ENCODE data around the gene PSMD1. TPM values are rescaled to one million over a fixed set of nuclear protein-coding genes. Genes with fewer than 3 reads are reported as not detected.

The PSMD1 gene
- total RNA-seq, 1 donor from 2014 or later = 59.0 TPM

- no peak for TF ChIP-seq CTCF (IDR thresholded peaks at IDR 0.05)
- DNase-seq = no peak
- peaks cover 7% of the 10 kb centered on the region for H3K4me1 ChIP-seq
- no peak overlapping the region for H3K4me3 ChIP-seq
- intact Hi-C loops (cut with DNase I) = no loop called here
- no peaks in the 10 kb centered on the region for H3K27me3 ChIP-seq
- no peak overlapping the region for H3K27ac ChIP-seq
- no peaks in the 10 kb centered on the region for H3K36me3 ChIP-seq
- no peak for ATAC-seq
- H3K9me3 ChIP-seq = no peaks in the 10 kb centered on the region
These were observed 61.4 kb downstream of the PSMD1 start for GRCh38 chr2:231117922-231118613.

DNA sequence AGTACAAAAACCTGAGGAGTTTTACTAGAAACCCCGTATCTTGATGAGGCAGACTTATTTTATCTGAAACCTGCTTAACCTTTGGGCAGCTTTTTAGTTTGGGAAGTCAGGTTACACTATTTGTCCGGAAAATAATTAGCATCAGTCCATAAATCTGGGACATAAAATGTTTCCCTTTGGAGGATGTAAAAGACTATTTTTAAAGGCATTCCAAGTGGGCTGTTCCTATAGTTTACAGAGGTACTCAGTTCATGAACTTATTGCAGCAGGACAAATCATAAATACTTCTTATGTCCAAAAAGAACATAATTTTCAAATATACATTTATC is 61.9 kb downstream of the PSMD1 start:
- TF ChIP-seq CTCF (IDR thresholded peaks at IDR 0.05) = no peak
- no peaks in the 10 kb centered on the region for H3K36me3 ChIP-seq
- no peak for DNase-seq
- no peak overlapping the region for H3K4me3 ChIP-seq
- no peaks in the 10 kb centered on the region for H3K27me3 ChIP-seq
- ATAC-seq = no peak
- intact Hi-C loops (cut with DNase I) = no loop called here
- H3K27ac ChIP-seq = no peak overlapping the region
- H3K4me1 ChIP-seq = peaks cover 7% of the 10 kb centered on the region
- H3K9me3 ChIP-seq = no peaks in the 10 kb centered on the region

DNA sequence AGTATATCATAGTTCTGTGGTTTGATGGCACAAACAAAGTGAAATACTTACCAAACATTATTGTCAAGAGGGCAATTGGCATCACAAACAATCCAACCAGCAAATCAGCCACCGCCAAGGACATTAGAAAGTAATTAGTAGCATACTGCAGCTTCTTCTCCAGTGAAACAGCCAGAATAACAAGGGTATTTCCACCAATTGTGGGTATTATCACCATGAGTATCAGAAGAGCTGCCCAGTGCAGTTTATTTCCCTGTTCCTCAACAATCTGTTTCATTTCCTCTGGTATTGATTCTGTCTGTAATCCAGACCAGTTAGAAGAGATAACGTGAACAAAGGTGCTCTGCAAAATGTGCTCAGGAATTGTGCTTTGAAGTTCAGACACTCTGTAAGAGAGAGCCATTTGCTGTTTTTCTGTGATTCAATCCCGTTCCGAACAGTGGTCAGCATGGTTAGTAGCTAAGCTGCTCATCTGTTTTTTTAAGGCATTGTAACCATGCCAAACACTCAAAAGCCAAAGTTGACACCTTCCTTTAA is 66.8 kb downstream of the PSMD1 start:
- intact Hi-C loops (cut with DNase I) = no loop called here
- no peak for ATAC-seq

DNA sequence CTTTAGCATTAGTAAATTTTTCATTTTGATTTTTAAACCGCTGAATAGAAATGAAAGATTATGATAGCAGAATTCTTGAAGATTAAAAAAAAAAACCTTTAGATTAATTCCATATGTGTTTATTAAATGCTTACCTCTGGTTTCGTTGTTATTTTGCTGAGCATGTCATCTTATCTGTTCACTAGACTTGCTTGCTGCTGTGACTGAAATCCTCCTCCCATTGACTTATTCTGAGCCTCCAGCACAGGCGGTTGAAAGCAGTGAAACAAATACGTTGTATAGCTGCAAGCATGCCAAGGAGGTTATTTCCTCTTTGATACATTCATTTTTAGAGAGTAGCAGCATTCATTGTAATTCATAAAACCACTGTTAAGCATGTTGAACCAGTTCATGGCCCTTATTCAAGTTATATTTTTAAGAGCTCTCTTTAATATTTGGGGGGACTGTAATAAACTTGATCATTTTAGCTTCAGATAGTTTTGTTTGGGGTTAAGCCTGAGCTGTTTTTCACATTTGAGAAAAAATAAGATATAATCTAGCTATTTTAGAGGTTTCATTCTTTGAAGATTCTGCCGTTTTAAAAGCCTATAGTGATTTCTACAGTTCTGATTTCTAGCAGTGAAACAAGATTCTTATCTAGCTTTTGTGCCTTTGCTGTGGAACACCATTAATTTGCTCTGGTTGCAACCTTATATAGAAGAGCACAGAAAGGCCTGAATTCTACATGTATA is 68.3 kb downstream of the PSMD1 start, which contains the start of gene HTR2B:
HTR2B (minus strand) TSS at position 205 of the 731 bp plus-strand sequence. CDS start 1,278 bp downstream, outside the sequence.
- no peak for TF ChIP-seq CTCF (IDR thresholded peaks at IDR 0.05)
- no peaks in the 10 kb centered on the region for H3K36me3 ChIP-seq
- H3K4me3 ChIP-seq = peak within 1 kb of the TSS; percentile 25
- intact Hi-C loops (cut with DNase I) = no loop called here
- H3K9me3 ChIP-seq = no peaks in the 10 kb centered on the region
- peaks cover 15% of the 10 kb centered on the region for H3K4me1 ChIP-seq
- H3K27ac ChIP-seq = peak within 1 kb of the TSS; percentile 27
- no peaks in the 10 kb centered on the region for H3K27me3 ChIP-seq
- ATAC-seq (no peak), DNase-seq (no peak)

More for the DNA sequence above, 66.8 kb downstream of the PSMD1 start:
- no peaks in the 10 kb centered on the region for H3K27me3 ChIP-seq
- no peak for DNase-seq
- H3K9me3 ChIP-seq = no peaks in the 10 kb centered on the region
- no peak for TF ChIP-seq CTCF (IDR thresholded peaks at IDR 0.05)
- no peaks in the 10 kb centered on the region for H3K36me3 ChIP-seq
- peaks cover 15% of the 10 kb centered on the region for H3K4me1 ChIP-seq
- H3K4me3 ChIP-seq = peak overlapping the region; percentile 25
- H3K27ac ChIP-seq = peak overlapping the region; percentile 27

- DNase-seq = no peak
These were observed 69.5 kb downstream of the PSMD1 start for GRCh38 chr2:231126123-231126522.

More at GRCh38 chr2:231126123-231126522, 69.5 kb downstream of the PSMD1 start:
- no peak overlapping the region for H3K4me3 ChIP-seq
- intact Hi-C loops (cut with DNase I) = no loop called here
- no peaks in the 10 kb centered on the region for H3K27me3 ChIP-seq
- no peak overlapping the region for H3K27ac ChIP-seq
- TF ChIP-seq CTCF (IDR thresholded peaks at IDR 0.05) = no peak
- ATAC-seq = no peak
- H3K36me3 ChIP-seq = no peaks in the 10 kb centered on the region
- H3K9me3 ChIP-seq = no peaks in the 10 kb centered on the region
- peaks cover 15% of the 10 kb centered on the region for H3K4me1 ChIP-seq

Data from upper lobe of right lung (tissue), 1 donor.